Renal cortex interstitium (tissue), 11 donors: ENCODE measurements around the gene NLGN1. TPM values are rescaled to one million over a fixed set of nuclear protein-coding genes. Genes with fewer than 3 reads are reported as not detected.
A peak's percentile ranks its signal among the peaks of the same experiment; 100 is the strongest.

Experiments
- DNase-seq, 11 donors: peaks; one replicate each; pipeline ENCODE4 v3.0.0-alpha.2; 2013; ENCODE audit warnings: low read depth in 9 of 11, low spot score in 4 of 11; ENCODE audit errors: extremely low read depth in 1 of 11
- polyA plus RNA-seq, 3 donors: library from polyadenylated mRNA; unstranded; fragments of 120-200 nt; gene quantifications; one replicate each; pipeline ENCODE4 v1.2.1, GENCODE V29; 2013; ENCODE audit not compliant: insufficient read length in 3 of 3

NLGN1 gene
- polyA plus RNA-seq, 3 donors = 1.9 to 2.7 (median 2.5) TPM

DNA sequence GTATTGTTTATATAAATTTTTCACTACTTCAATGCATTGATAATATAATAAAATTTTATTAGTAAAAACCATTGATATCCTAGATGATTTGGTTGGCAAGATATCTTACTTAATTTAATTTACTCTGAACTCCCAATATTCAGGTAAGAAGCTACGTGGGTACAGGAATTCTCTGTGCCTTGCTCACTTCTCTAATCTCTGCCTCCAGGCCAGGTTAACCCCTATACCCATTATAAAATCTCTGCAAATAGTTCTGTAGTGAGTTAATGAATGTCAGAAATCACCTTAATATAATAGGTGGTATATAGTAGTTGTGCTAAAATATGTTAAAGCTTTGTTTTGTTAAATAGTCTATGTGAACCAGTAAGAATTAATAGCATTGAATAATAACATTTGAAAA, 465.2 kb downstream of the NLGN1 start:
- DNase-seq = no peak

GRCh38 chr3:173863551-173863950, 466.0 kb downstream of the NLGN1 start:
- no peak for DNase-seq

- no peak for DNase-seq
Measured at GRCh38 chr3:173865900-173866498, 468.5 kb downstream of the NLGN1 start.

DNA sequence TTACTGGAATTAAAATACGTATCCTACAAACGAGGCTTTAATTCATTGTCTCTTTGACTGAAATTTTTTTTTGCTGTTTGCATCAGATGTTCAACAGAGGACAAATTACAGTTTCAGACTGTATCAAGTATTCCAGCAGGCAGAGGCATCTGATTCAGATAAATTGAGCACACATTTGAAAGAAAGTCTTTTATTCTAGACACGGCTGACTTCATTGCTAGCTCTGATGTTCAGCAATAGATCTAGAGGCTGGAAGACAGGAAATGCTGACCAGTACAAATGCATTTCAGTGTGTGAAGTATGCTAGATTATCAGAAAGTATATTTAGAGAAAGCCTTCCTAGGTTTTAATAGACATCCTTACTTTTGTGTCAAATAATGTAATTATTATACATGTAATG, 472.2 kb downstream of the NLGN1 start:
- DNase-seq = no peak

DNA sequence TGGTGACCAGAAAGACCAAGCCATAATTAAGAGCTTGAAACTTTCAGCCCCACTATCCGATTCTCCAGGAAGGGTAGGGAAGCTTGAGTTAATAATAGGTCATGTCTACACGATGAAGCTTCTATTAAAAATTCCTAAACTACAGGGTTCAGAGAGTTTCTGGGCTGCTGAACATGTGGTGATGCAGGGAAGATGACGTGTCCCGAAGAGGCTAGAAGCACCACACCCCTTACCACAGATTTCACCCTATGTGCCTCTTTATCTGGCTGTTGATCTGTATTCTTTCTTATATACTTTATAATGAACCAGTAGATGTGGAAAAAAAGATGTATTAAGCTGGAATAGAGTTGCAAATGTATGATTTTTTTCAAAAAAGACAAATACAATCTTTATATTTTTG, 473.4 kb downstream of the NLGN1 start:
- no peak for DNase-seq

GRCh38 chr3:173875790-173876189, 478.2 kb downstream of the NLGN1 start:
- DNase-seq = no peak

GRCh38 chr3:173876476-173876875, 478.9 kb downstream of the NLGN1 start:
- no peak for DNase-seq

DNA sequence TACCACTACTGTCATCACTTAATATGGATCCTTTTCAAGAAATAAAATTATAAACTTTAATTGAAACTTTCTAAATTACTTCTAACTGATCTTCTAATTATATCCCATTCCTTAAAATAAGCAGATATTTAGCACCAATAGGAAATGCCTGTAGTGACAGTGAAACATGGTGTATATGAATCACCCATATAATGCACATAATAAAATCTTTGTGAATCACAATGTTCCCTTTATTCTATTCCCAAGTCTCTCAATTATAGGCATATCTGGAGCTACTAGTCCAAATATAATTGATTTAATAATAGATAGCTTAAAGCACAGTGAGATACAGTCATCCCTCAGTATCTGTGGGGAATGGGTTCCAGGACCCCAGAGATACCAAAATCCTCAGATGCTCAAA, 490.3 kb downstream of the NLGN1 start:
- no peak for DNase-seq

- DNase-seq = no peak
Measured at GRCh38 chr3:173889596-173889995, 492.1 kb downstream of the NLGN1 start.

DNA sequence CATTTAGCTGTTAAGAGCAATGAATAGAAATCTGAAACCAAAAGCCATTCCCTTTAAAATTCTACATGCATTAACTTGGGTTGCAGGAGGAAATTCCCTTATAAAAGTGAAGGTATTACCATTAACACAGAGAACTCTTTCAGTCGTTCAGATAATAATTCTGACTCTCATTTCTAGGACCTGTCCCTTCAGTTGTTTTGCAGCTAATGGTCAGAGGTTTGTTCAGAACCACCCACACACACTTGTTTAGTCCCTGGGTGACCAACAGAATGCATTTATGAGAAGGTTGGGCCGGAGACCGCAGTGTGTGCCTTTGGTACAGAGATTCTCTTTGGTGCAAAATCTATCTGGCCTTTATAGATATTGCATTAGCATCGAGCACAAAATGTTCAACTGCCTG, 492.5 kb downstream of the NLGN1 start:
- DNase-seq = no peak

GRCh38 chr3:173891272-173892100, 493.9 kb downstream of the NLGN1 start:
- no peak for DNase-seq

DNA sequence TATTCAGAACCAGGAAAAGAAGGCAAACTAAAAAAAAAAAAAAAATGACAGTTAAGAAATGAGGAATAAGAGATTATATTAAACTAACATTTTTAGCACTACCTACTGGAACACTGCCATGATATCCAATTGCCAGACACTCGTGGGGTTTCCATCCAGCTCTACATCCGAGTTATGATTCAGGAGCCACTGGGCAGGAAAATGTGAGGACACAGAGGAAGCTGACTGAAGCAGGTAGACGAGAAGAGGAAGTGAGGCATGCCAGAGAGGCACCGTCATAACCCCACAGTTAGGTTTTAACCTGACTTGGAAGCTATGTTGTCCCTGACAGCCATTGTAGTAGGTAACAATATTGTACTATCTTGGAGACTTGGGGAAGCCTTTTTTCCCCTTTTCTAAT, 495.0 kb downstream of the NLGN1 start:
- no peak for DNase-seq

DNA sequence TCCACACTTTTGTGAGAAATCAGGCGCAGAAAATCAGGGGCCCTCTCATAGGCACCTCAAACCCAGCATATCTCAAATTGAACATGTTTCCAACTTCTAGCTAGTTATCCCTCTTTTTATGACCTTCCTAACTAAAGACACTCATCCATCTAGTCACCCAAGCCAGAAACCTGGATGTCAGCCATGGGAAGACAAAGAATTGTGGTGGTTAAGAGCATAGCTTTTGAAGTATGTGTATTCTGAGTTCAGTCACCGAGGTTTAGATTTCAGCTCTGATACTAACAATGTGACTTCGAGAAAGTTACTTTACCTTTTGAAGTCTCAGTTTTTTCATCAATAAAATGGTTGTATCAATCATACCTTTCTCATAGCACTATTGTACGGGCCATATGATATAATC, 495.5 kb downstream of the NLGN1 start:
- no peak for DNase-seq

DNA sequence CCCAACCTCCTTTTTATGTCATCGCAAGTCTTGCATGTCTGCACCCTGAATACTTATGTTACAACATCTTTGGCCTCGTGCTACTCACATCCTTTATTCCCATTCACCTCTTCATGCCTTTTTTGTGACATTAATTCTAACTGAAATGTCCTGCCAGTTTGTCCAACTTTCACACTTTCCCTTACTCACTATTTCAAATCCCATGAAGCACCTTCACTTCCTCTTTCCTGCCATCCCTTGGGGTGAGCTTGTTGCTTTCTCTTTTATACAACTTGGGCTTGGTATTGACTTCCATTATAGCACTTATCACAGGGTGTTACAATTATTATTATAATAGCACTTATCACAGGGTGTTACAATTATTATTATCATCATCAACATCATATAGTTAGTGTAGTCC, 496.3 kb downstream of the NLGN1 start:
- DNase-seq = no peak

- DNase-seq = no peak
Measured at GRCh38 chr3:173897631-173898030, 500.1 kb downstream of the NLGN1 start.

DNA sequence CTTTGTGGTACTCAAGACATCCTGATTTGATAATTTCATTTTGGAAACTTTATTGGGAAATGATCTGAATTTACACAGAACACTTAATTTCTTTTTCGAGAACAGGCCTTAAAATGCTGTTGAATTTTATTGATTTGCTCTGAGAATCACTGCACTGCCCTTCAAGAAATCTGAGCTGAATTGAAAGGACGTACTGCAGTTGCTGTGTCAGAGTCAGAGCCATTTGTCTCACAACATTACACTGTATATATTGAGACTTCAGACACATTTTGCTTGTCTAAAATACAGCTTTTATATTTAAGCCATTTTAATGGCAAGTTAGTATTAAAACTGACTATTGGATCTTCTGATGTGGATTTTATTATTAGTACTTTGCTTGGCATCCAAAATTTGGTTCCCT, 504.1 kb downstream of the NLGN1 start:
- DNase-seq = no peak

DNA sequence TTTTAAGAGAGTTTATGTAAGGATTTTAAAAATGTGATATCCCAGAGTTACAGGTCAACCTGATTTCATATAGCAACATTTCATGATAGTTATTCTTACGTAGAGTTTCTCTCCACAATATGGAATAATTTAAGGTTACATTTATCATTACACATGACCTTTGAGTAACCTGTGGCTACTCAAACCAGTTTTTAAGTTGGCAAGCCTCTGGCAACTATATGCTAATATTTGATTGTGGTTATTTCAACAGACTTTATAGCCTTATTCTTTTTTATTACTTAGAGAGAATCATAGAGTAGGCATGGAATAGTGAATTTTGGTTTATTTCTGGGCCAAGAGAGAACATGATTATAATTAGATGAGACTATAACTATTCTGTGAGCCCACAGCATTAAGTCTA, 504.9 kb downstream of the NLGN1 start:
- DNase-seq = no peak

GRCh38 chr3:173902871-173903270, 505.3 kb downstream of the NLGN1 start:
- no peak for DNase-seq

- no peak for DNase-seq
Measured at GRCh38 chr3:173905381-173905780, 507.8 kb downstream of the NLGN1 start.

DNA sequence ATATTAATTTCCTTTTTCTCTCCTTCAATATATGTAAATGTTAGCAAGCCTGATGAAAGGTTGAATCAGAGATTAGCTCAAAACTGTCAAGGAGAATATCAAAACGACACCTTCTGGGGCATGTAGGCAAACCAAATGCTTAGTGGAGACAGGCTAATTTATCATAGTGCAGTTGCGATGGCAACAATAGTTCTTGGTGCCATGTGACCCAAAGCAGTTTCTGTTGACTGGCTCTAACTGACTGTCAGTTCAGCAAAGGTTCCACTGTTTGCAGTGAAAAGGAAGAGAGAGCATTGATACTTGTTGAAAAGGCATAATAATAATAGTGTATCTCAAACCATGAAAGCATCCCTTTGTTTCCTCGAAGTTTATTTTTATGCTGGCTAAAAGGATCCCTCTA, 513.9 kb downstream of the NLGN1 start:
- DNase-seq = peak in 1 of 11 donors; percentile 8

DNA sequence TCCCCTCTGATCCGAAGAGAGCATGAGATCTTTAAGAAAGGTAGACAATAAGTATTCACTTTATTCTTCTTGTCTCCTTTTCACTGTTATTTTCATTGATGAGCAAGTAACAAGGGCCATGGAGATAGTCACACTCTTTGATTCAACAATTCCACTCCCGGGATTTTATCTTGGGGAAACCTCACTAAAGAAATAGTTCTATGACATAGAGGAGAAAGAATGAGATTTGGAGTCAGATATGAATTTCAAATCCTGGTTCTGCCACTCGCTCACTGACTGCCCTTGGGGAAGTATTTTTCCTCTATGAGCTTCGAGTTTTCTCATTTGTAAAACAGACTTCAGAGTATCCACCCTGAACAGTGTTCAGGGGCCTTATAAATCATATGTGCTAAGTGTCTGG, 514.6 kb downstream of the NLGN1 start:
- no peak for DNase-seq
